ENCODE data around the gene NUDT19. TPM values are rescaled to one million over a fixed set of nuclear protein-coding genes. Genes with fewer than 3 reads are reported as not detected.

NUDT19 gene
- 10.0 and 10.4 TPM in 2 replicates for total RNA-seq

DNA sequence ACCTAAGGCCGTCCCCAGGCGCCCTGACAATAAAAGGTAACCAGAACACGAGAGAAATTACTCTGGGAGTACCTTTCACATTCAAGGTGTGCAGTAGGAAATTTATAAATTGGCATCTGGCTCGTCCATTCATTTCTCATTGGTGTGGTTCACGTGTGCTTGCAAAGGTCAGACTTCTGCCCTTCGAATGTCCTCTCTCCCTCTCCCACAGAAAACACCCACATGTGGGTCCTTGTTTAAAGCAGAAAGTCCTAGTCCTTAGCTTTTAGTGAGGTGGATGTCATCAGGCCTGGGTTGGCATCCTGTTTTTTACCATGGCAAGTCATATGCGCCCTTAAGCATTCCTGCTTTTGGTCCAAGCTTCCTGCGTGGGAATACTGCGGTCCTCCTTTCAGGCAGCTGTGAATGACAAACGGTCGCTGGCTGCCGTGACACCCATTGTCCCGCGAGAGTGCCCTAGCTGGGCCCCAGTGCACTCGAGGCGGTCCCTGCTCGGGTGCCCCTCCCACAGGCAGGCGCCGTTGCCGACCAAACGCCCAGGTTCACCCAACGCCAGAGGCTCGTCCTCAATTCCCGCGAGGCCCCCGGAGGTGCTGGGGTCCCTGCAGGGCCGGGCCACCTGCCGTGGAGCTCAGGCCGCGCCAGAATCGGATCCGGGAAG is at the start of gene NUDT19:
NUDT19 (plus strand) TSS at position 531 of the 661 bp plus-strand sequence. CDS start 140 bp downstream, outside the sequence.

DNA sequence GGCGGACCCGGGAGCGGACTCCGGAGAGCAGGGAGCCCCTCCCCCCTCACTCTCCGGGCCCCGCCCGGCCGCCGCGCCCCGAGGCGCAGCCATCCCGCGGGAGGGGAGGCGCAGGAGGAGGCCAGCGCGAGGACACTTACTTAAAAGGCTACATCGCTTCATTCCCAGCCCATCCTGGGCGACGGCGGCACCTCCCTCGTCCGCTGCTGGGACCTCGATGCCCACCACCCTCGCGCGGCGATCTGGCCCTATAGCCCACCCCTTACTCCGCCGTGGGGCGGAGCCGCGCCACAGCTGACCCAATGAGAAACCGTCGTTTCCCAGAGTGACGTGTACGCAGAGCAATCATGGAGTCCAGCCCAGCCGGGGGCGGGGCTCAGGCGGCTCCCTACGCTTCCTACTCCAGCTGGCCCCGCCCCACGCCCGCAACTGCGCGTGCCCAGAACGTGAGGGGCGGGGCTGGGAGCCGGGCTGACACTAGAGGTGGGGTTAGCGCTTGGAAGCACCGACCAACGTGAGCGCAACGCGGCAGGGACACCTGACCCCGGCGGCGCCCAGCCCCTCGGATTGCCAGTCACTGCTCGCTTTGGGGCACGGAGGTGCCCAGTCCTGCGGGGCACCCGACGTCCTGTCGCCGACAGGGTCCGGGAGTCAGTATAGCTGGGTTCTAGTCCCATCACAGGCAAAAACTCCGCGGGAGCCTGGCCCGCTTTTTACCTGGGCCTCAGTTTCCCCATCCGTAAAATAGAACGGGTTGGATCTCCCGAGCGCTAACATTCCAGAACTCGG is 16.5 kb upstream of the NUDT19 start, which contains the start of gene ANKRD27:
ANKRD27 (minus strand) TSS at position 250 of the 789 bp plus-strand sequence. CDS start 16,165 bp downstream, outside the sequence.

DNA sequence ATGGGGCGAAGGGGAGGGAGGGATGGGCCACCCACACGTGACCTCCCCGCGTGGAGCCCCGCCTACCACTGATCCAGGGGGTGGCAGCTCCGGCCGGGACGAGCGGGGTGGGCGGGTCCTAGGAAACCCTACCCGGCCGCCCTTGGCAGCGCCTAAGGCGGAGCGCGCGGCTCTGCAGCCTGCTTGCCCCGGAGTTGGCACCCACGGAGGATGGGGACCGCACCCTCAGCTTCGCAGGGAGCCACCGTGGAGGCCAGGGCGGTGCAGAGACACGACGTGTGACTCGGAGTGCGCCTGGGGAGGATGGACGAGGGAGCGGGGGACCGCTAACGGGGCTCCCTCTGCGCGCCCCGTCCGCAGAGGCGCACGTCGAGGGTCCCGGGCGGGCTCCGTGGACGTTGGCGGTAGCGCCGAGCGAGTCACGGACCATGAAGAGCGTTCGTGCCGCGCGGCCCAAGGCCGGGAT is 15.9 kb upstream of the NUDT19 start, which contains the start of gene RGS9BP:
RGS9BP (plus strand) TSS at position 129 of the 466 bp plus-strand sequence. CDS start 416 bp downstream, outside the sequence.

DNA sequence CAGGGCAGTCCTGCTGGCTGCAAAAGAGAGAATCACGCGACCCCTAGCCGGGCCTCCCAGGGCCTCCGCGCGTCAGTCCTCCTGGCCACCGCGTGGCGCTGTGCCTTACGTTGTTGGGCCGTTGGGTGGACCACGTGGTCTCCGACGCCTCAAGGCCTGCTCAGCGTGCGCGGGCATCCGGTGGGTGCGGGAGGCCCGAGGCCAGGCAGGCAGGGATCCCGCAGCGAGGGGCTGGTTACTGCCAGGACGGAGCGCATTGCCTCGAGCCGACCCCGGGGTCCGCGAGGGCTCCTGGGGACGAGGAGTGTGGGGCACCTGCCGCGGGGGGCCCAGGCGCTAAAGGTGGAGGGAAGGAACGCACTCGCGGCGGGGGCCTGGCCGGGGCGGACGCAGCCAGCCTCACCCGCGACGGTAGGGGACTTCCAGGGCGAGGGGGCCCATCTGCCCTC is 28.0 kb downstream of the NUDT19 start, which contains the start of gene TDRD12:
TDRD12 (plus strand) TSS at position 157 of the 449 bp plus-strand sequence. CDS start 306 bp downstream, outside the sequence.

Other genes starting within 250 kb of the NUDT19 start
- 204 and 207 TPM in 2 replicates for gene PDCD5, start 110.6 kb upstream of the NUDT19 start, total RNA-seq
- gene ANKRD27, start 16.6 kb upstream of the NUDT19 start, total RNA-seq, result 13.9 and 15.5 TPM in 2 replicates
- gene RGS9BP, start 16.0 kb upstream of the NUDT19 start, total RNA-seq, result 0.23 and 1.9 TPM in 2 replicates
- gene TDRD12, start 27.9 kb downstream of the NUDT19 start, total RNA-seq, result not detected in 2 replicates
- not detected in 2 replicates for gene SLC7A9, start 177.9 kb downstream of the NUDT19 start, total RNA-seq